Fibroblast of lung (primary cell): ENCODE measurements around the gene FBLN2. TPM values are rescaled to one million over a fixed set of nuclear protein-coding genes. Genes with fewer than 3 reads are reported as not detected.

ENCODE experiments used
- DNase-seq, 2 donors: peaks; one replicate each; pipeline versions ENCODE4 v3.0.0 to v3.0.0-alpha.2; 2010; ENCODE audit warnings: low read depth in 2 of 2
- H2AFZ ChIP-seq: 2 replicates; pipeline ENCODE4 v1.5.1; 2012; ENCODE audit warnings: low read length, control low read depth, inconsistent platforms
- H3K27ac ChIP-seq: 2 replicates; pipeline ENCODE4 v1.5.1; 2011; ENCODE audit warnings: low read length, control low read depth; ENCODE audit not compliant: insufficient read depth
- H3K27me3 ChIP-seq: 2 replicates; pipeline ENCODE4 v1.5.1; 2011; ENCODE audit warnings: mild to moderate bottlenecking, low read length; ENCODE audit not compliant: control insufficient read depth, insufficient read depth
- H3K36me3 ChIP-seq: 2 replicates; pipeline ENCODE4 v1.5.1; 2011; ENCODE audit warnings: low read length; ENCODE audit not compliant: control insufficient read depth, insufficient read depth
- H3K4me1 ChIP-seq: 2 replicates; pipeline ENCODE4 v1.5.1; 2011; ENCODE audit warnings: low read length; ENCODE audit not compliant: control insufficient read depth, insufficient read depth; ENCODE audit errors: extremely low read depth
- H3K4me2 ChIP-seq: 2 replicates; pipeline ENCODE4 v1.5.1; 2011; ENCODE audit warnings: low read length, control low read depth; ENCODE audit not compliant: insufficient read depth; ENCODE audit errors: extremely low read depth
- H3K4me3 ChIP-seq, 4 experiments: fragments of 200-600 bp in 1 of 4; sonication (generic) in 1 of 4; replicated peaks in 1 of 4; 2 replicates each; pipeline ENCODE4 v1.5.1; 2011 to 2016; ENCODE audit warnings: low read length in 4 of 4, low read depth in 3 of 4, mild to moderate bottlenecking in 3 of 4, control low read depth in 2 of 4, inconsistent platforms in 1 of 4, mixed read lengths in 1 of 4; ENCODE audit not compliant: insufficient read depth in 1 of 4; ENCODE audit errors: control extremely low read depth in 1 of 4
- H3K79me2 ChIP-seq: 2 replicates; pipeline ENCODE4 v1.5.1; 2012; ENCODE audit warnings: mild to moderate bottlenecking, low read length, inconsistent platforms; ENCODE audit not compliant: control insufficient read depth, insufficient read depth
- H3K9ac ChIP-seq: 2 replicates; pipeline ENCODE4 v1.5.1; 2011; ENCODE audit warnings: mild to moderate bottlenecking, low read length, control low read depth; ENCODE audit not compliant: insufficient read depth
- H3K9me3 ChIP-seq: 2 replicates; pipeline ENCODE4 v1.5.1; 2012; ENCODE audit warnings: low read depth, low read length; ENCODE audit not compliant: control insufficient read depth, insufficient read depth
- H4K20me1 ChIP-seq: 2 replicates; pipeline ENCODE4 v1.5.1; 2011; ENCODE audit warnings: low read length; ENCODE audit not compliant: control insufficient read depth, insufficient read depth; ENCODE audit errors: extremely low read depth
- EZH2 ChIP-seq: IDR thresholded peaks from 2 replicates; pipeline ENCODE4 v1.5.1; 2012; ENCODE audit warnings: low read length, control low read depth, mild to moderate bottlenecking; ENCODE audit errors: missing control alignments
- polyA plus RNA-seq, 2 donors: library from polyadenylated mRNA; depleted of rRNA in 1 of 2; stranded (reverse) in 1 of 2; unstranded in 1 of 2; fragments of >200 nt; gene quantifications; 2 replicates each; pipeline ENCODE4 v1.2.1, GENCODE V29; 2011 to 2012; ENCODE audit warnings: missing spikeins in 1 of 2
- total RNA-seq: library from RNA; depleted of rRNA; stranded (reverse); fragments of >200 nt; gene quantifications from 2 replicates; pipeline ENCODE4 v1.2.1, GENCODE V29; 2014
- TF ChIP-seq, protein P1 (sequence below), 2 donors: IDR thresholded peaks in 1 of 2; conservative IDR thresholded peaks in 1 of 2; 1 replicate in 1 of 2; 2 replicates in 1 of 2; pipeline ENCODE4 v1.5.1; 2011 to 2012; ENCODE audit warnings: low read length in 2 of 2, control low read depth in 1 of 2, inconsistent platforms in 1 of 2, low read depth in 1 of 2, mild to moderate bottlenecking in 1 of 2

The FBLN2 gene
- total and polyA plus RNA-seq, 2 donors (not counting 1 experiment from before 2014, with no cell fraction given), result 25.4 to 138 TPM

DNA sequence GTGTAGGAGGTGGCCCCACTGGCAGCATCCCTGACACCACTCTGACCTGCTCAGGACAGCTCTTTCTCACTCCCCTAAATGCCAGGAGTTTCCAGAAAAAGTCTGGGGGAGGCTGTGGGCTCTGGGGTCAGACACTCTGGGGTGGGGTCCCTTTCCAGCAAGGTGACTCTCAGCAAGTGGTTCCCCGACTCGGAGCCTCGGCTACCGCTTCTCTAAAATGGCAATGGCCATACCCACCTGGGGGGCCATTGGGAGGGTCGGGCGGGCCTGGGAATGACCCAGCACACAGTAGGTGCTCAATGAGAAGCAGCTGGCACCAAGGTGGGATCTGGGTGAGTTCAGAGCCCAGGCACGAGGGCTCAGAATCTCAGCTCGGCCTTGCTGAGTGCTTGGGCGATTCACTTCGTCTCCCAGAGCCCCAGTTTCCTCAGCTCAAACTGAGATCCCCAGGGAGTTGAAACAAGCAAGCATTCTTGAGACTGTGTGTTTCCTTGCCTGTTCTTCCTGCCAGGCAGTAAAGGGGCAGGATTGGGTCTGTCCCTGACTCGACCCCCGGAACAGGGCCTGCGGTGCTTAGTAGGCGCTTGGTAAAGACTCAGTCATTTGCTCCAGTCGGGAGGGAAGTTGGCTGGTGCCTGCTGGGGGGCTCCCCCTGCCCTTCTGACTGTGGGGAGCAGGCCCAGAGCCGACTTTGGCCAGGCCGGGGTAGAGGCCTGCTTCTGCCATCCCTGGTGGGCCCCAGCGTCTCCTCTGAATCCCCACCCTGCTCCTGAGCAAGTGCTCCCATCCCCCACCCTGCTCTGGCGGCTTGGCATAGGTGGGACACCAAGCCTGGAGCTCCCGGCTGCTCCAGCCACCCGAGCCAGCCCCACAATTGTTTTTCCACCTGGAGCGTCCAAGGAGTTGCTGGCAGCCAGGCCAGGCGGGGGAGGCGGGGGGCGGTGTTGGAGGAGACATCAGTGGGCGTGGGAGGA is 32.9 kb upstream of the FBLN2 start:
- H2AFZ ChIP-seq, result no peak overlapping the region
- no peak overlapping the region for H3K9ac ChIP-seq
- no peaks in the 10 kb centered on the region for H3K36me3 ChIP-seq
- no peak for TF ChIP-seq EZH2
- TF ChIP-seq, protein P1, sequence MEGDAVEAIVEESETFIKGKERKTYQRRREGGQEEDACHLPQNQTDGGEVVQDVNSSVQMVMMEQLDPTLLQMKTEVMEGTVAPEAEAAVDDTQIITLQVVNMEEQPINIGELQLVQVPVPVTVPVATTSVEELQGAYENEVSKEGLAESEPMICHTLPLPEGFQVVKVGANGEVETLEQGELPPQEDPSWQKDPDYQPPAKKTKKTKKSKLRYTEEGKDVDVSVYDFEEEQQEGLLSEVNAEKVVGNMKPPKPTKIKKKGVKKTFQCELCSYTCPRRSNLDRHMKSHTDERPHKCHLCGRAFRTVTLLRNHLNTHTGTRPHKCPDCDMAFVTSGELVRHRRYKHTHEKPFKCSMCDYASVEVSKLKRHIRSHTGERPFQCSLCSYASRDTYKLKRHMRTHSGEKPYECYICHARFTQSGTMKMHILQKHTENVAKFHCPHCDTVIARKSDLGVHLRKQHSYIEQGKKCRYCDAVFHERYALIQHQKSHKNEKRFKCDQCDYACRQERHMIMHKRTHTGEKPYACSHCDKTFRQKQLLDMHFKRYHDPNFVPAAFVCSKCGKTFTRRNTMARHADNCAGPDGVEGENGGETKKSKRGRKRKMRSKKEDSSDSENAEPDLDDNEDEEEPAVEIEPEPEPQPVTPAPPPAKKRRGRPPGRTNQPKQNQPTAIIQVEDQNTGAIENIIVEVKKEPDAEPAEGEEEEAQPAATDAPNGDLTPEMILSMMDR (conservative IDR thresholded peaks at IDR 0.05 in 1 of 2, IDR thresholded peaks at IDR 0.05 in 1 of 2; ENCODE audit: low read depth in 1 of 2, low read length in 2 of 2), result no peak
- no peaks in the 10 kb centered on the region for H3K79me2 ChIP-seq
- no peaks in the 10 kb centered on the region for H3K9me3 ChIP-seq
- no peak overlapping the region for H3K4me3 ChIP-seq
- no peaks in the 10 kb centered on the region for H4K20me1 ChIP-seq
- H3K4me2 ChIP-seq, result no peak overlapping the region
- no peak overlapping the region for H3K27ac ChIP-seq
- no peaks in the 10 kb centered on the region for H3K4me1 ChIP-seq
- DNase-seq, result no peak
- no peaks in the 10 kb centered on the region for H3K27me3 ChIP-seq

DNA sequence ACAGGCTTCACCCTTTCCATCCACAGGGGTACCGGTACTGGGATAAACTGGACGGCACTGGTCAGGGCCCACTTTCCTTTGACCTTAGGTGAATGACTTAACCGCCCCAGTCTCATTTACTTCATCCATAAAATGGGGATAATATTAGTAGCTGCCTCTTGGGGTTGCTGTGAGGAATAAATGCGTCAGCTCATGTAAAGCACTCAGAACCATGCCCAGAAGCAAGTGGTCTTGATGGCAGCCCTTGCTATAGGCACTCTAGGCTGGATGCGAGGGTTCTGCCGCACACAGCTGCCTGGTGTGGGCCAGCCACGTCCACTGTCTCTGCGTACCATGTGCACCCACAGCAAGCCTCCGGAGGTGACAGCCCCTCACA is 32.2 kb upstream of the FBLN2 start:
- TF ChIP-seq, protein P1 (conservative IDR thresholded peaks at IDR 0.05 in 1 of 2, IDR thresholded peaks at IDR 0.05 in 1 of 2; ENCODE audit: low read depth in 1 of 2, low read length in 2 of 2), result no peak
- no peak for TF ChIP-seq EZH2
- H3K27me3 ChIP-seq, result no peaks in the 10 kb centered on the region
- no peaks in the 10 kb centered on the region for H3K36me3 ChIP-seq
- no peaks in the 10 kb centered on the region for H3K4me1 ChIP-seq
- H3K9ac ChIP-seq, result no peak overlapping the region
- no peak for DNase-seq
- H4K20me1 ChIP-seq, result no peaks in the 10 kb centered on the region
- H3K79me2 ChIP-seq, result no peaks in the 10 kb centered on the region
- no peak overlapping the region for H3K4me2 ChIP-seq
- no peak overlapping the region for H3K4me3 ChIP-seq
- no peak overlapping the region for H3K27ac ChIP-seq
- no peaks in the 10 kb centered on the region for H3K9me3 ChIP-seq
- H2AFZ ChIP-seq, result no peak overlapping the region

DNA sequence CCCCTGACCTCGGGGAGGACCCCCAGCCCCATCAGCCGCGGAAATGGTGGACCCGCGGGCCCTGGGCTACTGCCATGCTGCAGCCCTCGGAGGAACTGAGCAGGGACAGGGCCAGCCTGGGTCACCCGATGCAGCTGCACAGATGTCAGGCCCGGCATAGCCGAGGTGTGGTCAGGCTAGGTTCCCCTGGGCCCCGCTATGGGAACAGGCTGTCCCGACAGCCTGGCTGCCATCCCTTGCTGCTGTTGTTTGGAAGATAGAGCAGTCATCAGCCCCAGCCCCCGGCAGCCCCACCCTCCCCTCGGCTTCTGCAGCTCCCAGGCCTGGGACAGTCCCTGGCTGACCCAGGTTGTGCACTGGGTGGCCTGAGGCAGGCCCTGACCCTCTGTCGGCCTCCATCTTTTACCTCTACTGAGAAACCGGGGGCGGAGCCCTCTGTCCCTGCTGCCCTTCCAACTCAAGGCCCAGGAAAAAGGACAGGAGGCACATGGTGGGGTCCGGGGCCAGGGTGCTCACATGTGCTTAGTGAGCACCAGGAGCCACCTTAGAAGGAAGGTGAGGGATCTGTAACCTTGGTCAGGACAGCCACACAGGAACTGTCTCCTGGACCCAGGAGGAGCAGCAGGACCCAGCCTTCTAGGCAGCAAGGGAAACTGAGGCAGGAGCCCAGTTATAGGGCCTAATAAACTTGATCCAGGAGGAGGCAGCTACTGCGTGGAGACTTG is 31.5 kb upstream of the FBLN2 start:
- no peak for TF ChIP-seq EZH2
- TF ChIP-seq, protein P1 (conservative IDR thresholded peaks at IDR 0.05 in 1 of 2, IDR thresholded peaks at IDR 0.05 in 1 of 2; ENCODE audit: low read depth in 1 of 2, low read length in 2 of 2), result no peak
- no peak overlapping the region for H3K9ac ChIP-seq
- DNase-seq, result no peak
- no peaks in the 10 kb centered on the region for H3K36me3 ChIP-seq
- no peak overlapping the region for H2AFZ ChIP-seq
- H4K20me1 ChIP-seq, result no peaks in the 10 kb centered on the region
- no peaks in the 10 kb centered on the region for H3K4me1 ChIP-seq
- H3K4me2 ChIP-seq, result no peak overlapping the region
- H3K27me3 ChIP-seq, result no peaks in the 10 kb centered on the region
- H3K79me2 ChIP-seq, result no peaks in the 10 kb centered on the region
- no peak overlapping the region for H3K27ac ChIP-seq
- no peak overlapping the region for H3K4me3 ChIP-seq
- no peaks in the 10 kb centered on the region for H3K9me3 ChIP-seq
